Measurements from ENCODE around the gene BRSK2.

Gene BRSK2

GRCh38 chr11:1438261-1438966, 48.7 kb downstream of the BRSK2 start:
- FAIRE-seq = no peak

GRCh38 chr11:1438967-1439330, 49.2 kb downstream of the BRSK2 start:
- no peak for FAIRE-seq

- no peak for FAIRE-seq
Observed at GRCh38 chr11:1439341-1439740, 49.6 kb downstream of the BRSK2 start.

GRCh38 chr11:1440066-1440465, 50.3 kb downstream of the BRSK2 start:
- FAIRE-seq = no peak

- FAIRE-seq = no peak
Observed at GRCh38 chr11:1440496-1440895, 50.8 kb downstream of the BRSK2 start.

GRCh38 chr11:1442163-1442562, 52.4 kb downstream of the BRSK2 start:
- FAIRE-seq = no peak

GRCh38 chr11:1442807-1443366, 53.2 kb downstream of the BRSK2 start:
- FAIRE-seq = no peak

GRCh38 chr11:1443737-1444136, 54.0 kb downstream of the BRSK2 start:
- FAIRE-seq = no peak

- FAIRE-seq = no peak
Observed at GRCh38 chr11:1444321-1444720, 54.6 kb downstream of the BRSK2 start.

GRCh38 chr11:1444823-1445422, 55.2 kb downstream of the BRSK2 start:
- no peak for FAIRE-seq

GRCh38 chr11:1445741-1446445, 56.2 kb downstream of the BRSK2 start:
- no peak for FAIRE-seq

- no peak for FAIRE-seq
Observed at GRCh38 chr11:1446623-1447022, 56.9 kb downstream of the BRSK2 start.

GRCh38 chr11:1447845-1448825, 58.4 kb downstream of the BRSK2 start:
- no peak for FAIRE-seq

- no peak for FAIRE-seq
Observed at GRCh38 chr11:1448882-1449281, 59.1 kb downstream of the BRSK2 start.

- no peak for FAIRE-seq
Observed at GRCh38 chr11:1449490-1450243, 59.9 kb downstream of the BRSK2 start.

GRCh38 chr11:1450344-1450875, 60.7 kb downstream of the BRSK2 start:
- no peak for FAIRE-seq

GRCh38 chr11:1450949-1451710, 61.4 kb downstream of the BRSK2 start:
- no peak for FAIRE-seq

GRCh38 chr11:1451781-1452470, 62.2 kb downstream of the BRSK2 start:
- no peak for FAIRE-seq

- FAIRE-seq = no peak
Observed at GRCh38 chr11:1452744-1453143, 63.0 kb downstream of the BRSK2 start.

GRCh38 chr11:1453611-1454034, 63.9 kb downstream of the BRSK2 start:
- FAIRE-seq = no peak
